ENCODE results near the gene NEB. TPM values are rescaled to one million over a fixed set of nuclear protein-coding genes. Genes with fewer than 3 reads are reported as not detected.
"Not testable (repeated sequence)": the region's sequence is repeated elsewhere in the genome, so short reads cannot be mapped to it uniquely, and the experiment has no call there.

Gene NEB
- total and polyA plus RNA-seq, 2 of the 13 experiments (the other 11 are each of a cell fraction or from before 2014, with no cell fraction given), result 0.21 to 0.24 TPM

DNA sequence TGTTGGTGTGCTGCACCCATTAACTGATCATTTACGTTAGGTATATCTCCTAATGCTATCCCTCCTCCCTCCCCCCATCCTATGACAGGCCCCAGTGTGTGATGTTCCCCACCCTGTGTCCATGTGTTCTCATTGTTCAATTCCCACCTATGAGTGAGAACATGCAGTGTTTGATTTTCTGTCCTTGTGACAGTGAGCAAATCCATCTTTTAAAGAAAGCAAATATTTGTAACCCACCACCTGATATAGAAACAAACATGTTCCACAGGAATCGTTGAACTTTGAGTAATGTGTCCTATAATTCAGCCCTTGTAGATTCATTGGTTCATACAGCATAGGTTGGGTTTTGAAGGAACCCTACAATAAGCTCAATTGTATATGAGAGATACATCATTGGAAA is 92.4 kb downstream of the NEB start (continued):
- TF ChIP-seq FOXP4 (CRISPR knock-in tag; IDR thresholded peaks at IDR 0.05) (peak; percentile 51; the same call in 1 of the 2 replicates), EHMT2 (IDR thresholded peaks at IDR 0.05; ENCODE audit: borderline replicate concordance, low read depth, low read length) (peak; percentile 61; the same call in 1 of the 2 replicates), ARID5B (CRISPR knock-in tag; IDR thresholded peaks at IDR 0.05) (peak; percentile 88), MLX (CRISPR knock-in tag; IDR thresholded peaks at IDR 0.05) (peak; percentile 56), RARA (CRISPR knock-in tag; IDR thresholded peaks at IDR 0.05) (0 out of 2 replicates have a peak, but pooled peaks have one; percentile 49), CREB1 (CRISPR knock-in tag; IDR thresholded peaks at IDR 0.05) (peak; percentile 30; the same call in 1 of the 2 replicates), ZBTB20 (CRISPR knock-in tag; IDR thresholded peaks at IDR 0.05; ENCODE audit: borderline replicate concordance, low read depth) (peak; percentile 35; the same call in 1 of the 2 replicates), FOXO1 (CRISPR knock-in tag; IDR thresholded peaks at IDR 0.05) (peak; percentile 48; the same call in 1 of the 2 replicates), ZGPAT (CRISPR knock-in tag; IDR thresholded peaks at IDR 0.05) (0 out of 2 replicates have a peak, but pooled peaks have one; percentile 45), ARNTL (CRISPR knock-in tag; IDR thresholded peaks at IDR 0.05) (peak; percentile 76), SNAPC2 (CRISPR knock-in tag; IDR thresholded peaks at IDR 0.05) (0 out of 2 replicates have a peak, but pooled peaks have one; percentile 43), FOXA1 (CRISPR knock-in tag; IDR thresholded peaks at IDR 0.05) (peak; percentile 52), POGZ (CRISPR knock-in tag; IDR thresholded peaks at IDR 0.05) (peak; percentile 86), ZMYM4 (CRISPR knock-in tag; IDR thresholded peaks at IDR 0.05) (peak; percentile 81), TCF7 (IDR thresholded peaks at IDR 0.05; ENCODE audit: low read depth) (peak; percentile 52), SOX13 (IDR thresholded peaks at IDR 0.05) (peak; percentile 64; the same call in 1 of the 2 replicates), SOX13 (CRISPR knock-in tag; conservative IDR thresholded peaks at IDR 0.05 in 1 of 2, IDR thresholded peaks at IDR 0.05 in 1 of 2) (peak in 1 of 2 experiments; percentile 96; a peak in 2 of 4 replicates)
- not testable (repeated sequence) for TF ChIP-seq CREB1, FOXA1 (IDR thresholded peaks at IDR 0.05)
- TF ChIP-seq, protein P1, sequence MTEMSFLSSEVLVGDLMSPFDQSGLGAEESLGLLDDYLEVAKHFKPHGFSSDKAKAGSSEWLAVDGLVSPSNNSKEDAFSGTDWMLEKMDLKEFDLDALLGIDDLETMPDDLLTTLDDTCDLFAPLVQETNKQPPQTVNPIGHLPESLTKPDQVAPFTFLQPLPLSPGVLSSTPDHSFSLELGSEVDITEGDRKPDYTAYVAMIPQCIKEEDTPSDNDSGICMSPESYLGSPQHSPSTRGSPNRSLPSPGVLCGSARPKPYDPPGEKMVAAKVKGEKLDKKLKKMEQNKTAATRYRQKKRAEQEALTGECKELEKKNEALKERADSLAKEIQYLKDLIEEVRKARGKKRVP (CRISPR knock-in tag; IDR thresholded peaks at IDR 0.05), result peak in 1 of 2 experiments; percentile 46; a peak in 1 of 4 replicates
